ENCODE measurements around the gene EHBP1.

DNA sequence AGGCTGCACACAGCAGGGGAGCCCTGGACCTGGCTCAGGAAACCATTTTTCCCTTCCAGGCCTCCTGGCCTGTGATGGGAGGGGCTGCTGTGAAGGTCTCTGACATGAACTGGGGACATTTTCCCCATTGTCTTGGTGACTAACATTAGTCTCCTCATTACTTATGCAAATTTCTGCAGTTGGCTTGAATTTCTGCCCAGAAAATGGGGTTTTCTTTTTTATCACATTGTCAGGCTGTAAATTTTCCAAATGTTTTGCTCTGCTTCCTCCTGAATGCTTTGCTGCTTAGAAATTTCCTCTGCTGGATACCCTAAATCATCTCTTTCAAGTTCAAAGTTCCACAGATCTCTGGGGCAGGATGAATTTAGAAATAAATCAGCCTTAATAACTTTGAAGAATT lies 78.2 kb downstream of the EHBP1 start:
- no peak for TF ChIP-seq YY1 (IDR thresholded peaks at IDR 0.05; ENCODE audit: insufficient read depth, insufficient read length)
- no peak for TF ChIP-seq ZNF274 (IDR thresholded peaks at IDR 0.05; ENCODE audit: low read depth, low read length)
- TF ChIP-seq SUZ12 (IDR thresholded peaks at IDR 0.05; ENCODE audit: extremely low read depth, insufficient read depth, insufficient read length) = no peak
